Bronchial epithelial cell (primary cell): Measurements from ENCODE around the gene ZSCAN2. TPM values are rescaled to one million over a fixed set of nuclear protein-coding genes. Genes with fewer than 3 reads are reported as not detected.
"Not testable (repeated sequence)": the region's sequence is repeated elsewhere in the genome, so short reads cannot be mapped to it uniquely, and the experiment has no call there.

Source experiments
- DNase-seq: peaks from one replicate; pipeline ENCODE4 v3.0.0-alpha.2; 2010; ENCODE audit warnings: low read depth
- FAIRE-seq: peaks from 2 replicates; lab custom pipeline; 2011; peaks lifted over from hg19 to GRCh38; lab: Jason Lieb, UNC
- H3K27me3 ChIP-seq: 2 replicates; pipeline ENCODE4 v1.5.1; 2011; ENCODE audit warnings: low read length; ENCODE audit not compliant: control insufficient read depth, insufficient read depth
- H3K36me3 ChIP-seq: 2 replicates; pipeline ENCODE4 v1.5.1; 2011; ENCODE audit warnings: low read length; ENCODE audit not compliant: control insufficient read depth, insufficient read depth
- H3K4me3 ChIP-seq: 2 replicates; pipeline ENCODE4 v1.5.1; 2011; ENCODE audit warnings: mild to moderate bottlenecking, low read depth, low read length, control low read depth
- CTCF ChIP-seq: IDR thresholded peaks from 2 replicates; pipeline ENCODE4 v1.5.1; 2011; ENCODE audit warnings: mild to moderate bottlenecking, moderate library complexity, low read length, control low read depth, inconsistent platforms; ENCODE audit not compliant: insufficient read depth, severe bottlenecking
- total RNA-seq: library from RNA; depleted of rRNA; stranded (reverse); fragments of >200 nt; gene quantifications from 2 replicates; pipeline ENCODE4 v1.2.1, GENCODE V29; 2014

The ZSCAN2 gene
- total RNA-seq, 1 donor from 2014 or later: 7.4 TPM

- peak overlapping the region; percentile 52 for H3K4me3 ChIP-seq
- DNase-seq: peak; percentile 18
- no peak for TF ChIP-seq CTCF
- H3K27me3 ChIP-seq: no peaks in the 10 kb centered on the region
- H3K36me3 ChIP-seq: peaks cover 2% of the 10 kb centered on the region
- no peak for FAIRE-seq
These were observed 33.5 kb downstream of the ZSCAN2 start for GRCh38 chr15:84634228-84634837.

- Histone ChIP-seq H3K27me3 (no peaks in the 10 kb centered on the region), H3K36me3 (peaks cover 2% of the 10 kb centered on the region), H3K4me3 (no peak overlapping the region)
- peak; percentile 46 for DNase-seq
- peak; percentile 30 for TF ChIP-seq CTCF
- FAIRE-seq: no peak
These were observed 37.3 kb downstream of the ZSCAN2 start for GRCh38 chr15:84638103-84638502.

- H3K36me3 ChIP-seq: peaks cover 17% of the 10 kb centered on the region
- not testable (repeated sequence) for H3K4me3 ChIP-seq, DNase-seq, FAIRE-seq, H3K27me3 ChIP-seq
These were observed 41.1 kb downstream of the ZSCAN2 start for GRCh38 chr15:84641871-84642270.

GRCh38 chr15:84642640-84643039 lies 41.8 kb downstream of the ZSCAN2 start:
- H3K4me3 ChIP-seq, FAIRE-seq, DNase-seq, H3K27me3 ChIP-seq: not testable (repeated sequence)
- peaks cover 17% of the 10 kb centered on the region for H3K36me3 ChIP-seq

- FAIRE-seq: no peak
- TF ChIP-seq CTCF: no peak
- peaks cover 28% of the 10 kb centered on the region for H3K36me3 ChIP-seq
These were observed 43.0 kb downstream of the ZSCAN2 start for GRCh38 chr15:84643838-84644237.

GRCh38 chr15:84645496-84645895 lies 44.7 kb downstream of the ZSCAN2 start:
- no peak for FAIRE-seq
- H3K4me3 ChIP-seq: no peak overlapping the region
- no peaks in the 10 kb centered on the region for H3K27me3 ChIP-seq
- H3K36me3 ChIP-seq: peaks cover 32% of the 10 kb centered on the region
- no peak for DNase-seq
- no peak for TF ChIP-seq CTCF

More at GRCh38 chr15:84643838-84644237, 43.0 kb downstream of the ZSCAN2 start:
- no peak for DNase-seq
- no peaks in the 10 kb centered on the region for H3K27me3 ChIP-seq
- H3K4me3 ChIP-seq: no peak overlapping the region

GRCh38 chr15:84645997-84646396 lies 45.2 kb downstream of the ZSCAN2 start:
- FAIRE-seq: no peak
- TF ChIP-seq CTCF: no peak
- H3K27me3 ChIP-seq: no peaks in the 10 kb centered on the region

More at GRCh38 chr15:84645997-84646396, 45.2 kb downstream of the ZSCAN2 start:
- Histone ChIP-seq H3K36me3 (peaks cover 32% of the 10 kb centered on the region), H3K4me3 (no peak overlapping the region)
- no peak for DNase-seq
